A673 (cell line): Measurements from ENCODE around the gene AGRN.

Experiments
- EZH2 ChIP-seq: fragments of 200-600 bp; sonication (generic); IDR thresholded peaks from 2 replicates; pipeline ENCODE4 v1.6.1; 2017; ENCODE audit warnings: borderline replicate concordance, low read depth, mild to moderate bottlenecking, mixed read lengths, antibody characterized with exemption, low read length; ENCODE audit not compliant: poor library complexity, severe bottlenecking
- TF ChIP-seq, protein P1 (sequence below): fragments of 300-800, 200-600 bp; sonication (generic); conservative IDR thresholded peaks from 2 replicates; pipeline ENCODE4 v1.5.1; 2017; ENCODE audit warnings: low read depth, mild to moderate bottlenecking, antibody characterized with exemption, low read length, moderate library complexity, mixed read lengths

DNA sequence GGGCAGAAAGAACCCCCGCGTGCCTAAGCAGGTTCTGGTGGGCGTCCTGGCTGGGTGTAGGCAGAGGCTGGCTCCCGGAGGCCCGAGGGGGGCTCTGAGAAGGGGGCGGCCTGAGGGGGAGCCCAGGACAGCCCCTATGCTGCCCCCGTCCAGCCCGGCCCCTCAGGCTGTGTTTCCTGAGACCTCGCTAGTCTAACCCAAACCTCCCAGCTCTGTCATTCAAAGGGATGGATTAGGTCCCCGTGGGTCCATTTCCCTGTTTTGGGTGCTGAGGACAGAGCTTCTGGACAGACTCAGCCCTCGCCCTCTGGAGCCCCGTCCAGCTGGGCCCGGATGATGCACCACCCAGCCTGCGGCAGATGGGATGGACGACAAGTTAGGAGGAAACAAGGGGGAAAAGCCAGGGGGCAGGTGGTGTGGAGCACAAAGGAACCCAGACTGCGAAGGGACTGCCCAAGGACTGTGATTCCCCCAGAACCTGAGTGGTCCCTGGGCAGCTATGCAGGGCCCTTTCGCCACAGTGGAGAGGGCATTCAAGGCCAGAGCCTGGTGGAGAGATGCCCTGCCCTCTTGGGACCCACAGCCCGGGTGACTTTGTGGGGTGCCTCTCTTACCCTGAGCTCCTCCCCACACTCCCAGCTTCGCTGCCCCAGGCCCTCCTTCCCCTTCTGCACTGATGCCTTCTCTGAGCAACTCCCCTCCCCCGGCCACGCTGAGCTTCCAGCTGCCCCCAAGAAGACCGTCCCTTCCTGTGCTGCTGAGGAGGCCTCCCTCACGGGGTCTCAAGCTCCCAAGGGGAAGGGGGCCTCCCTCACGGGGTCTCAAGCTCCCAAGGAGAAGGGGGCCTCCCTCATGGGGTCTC is 22.8 kb upstream of the AGRN start:
- TF ChIP-seq, protein P1, sequence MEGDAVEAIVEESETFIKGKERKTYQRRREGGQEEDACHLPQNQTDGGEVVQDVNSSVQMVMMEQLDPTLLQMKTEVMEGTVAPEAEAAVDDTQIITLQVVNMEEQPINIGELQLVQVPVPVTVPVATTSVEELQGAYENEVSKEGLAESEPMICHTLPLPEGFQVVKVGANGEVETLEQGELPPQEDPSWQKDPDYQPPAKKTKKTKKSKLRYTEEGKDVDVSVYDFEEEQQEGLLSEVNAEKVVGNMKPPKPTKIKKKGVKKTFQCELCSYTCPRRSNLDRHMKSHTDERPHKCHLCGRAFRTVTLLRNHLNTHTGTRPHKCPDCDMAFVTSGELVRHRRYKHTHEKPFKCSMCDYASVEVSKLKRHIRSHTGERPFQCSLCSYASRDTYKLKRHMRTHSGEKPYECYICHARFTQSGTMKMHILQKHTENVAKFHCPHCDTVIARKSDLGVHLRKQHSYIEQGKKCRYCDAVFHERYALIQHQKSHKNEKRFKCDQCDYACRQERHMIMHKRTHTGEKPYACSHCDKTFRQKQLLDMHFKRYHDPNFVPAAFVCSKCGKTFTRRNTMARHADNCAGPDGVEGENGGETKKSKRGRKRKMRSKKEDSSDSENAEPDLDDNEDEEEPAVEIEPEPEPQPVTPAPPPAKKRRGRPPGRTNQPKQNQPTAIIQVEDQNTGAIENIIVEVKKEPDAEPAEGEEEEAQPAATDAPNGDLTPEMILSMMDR, result no peak
- TF ChIP-seq EZH2, result no peak
